CD14-positive monocyte (primary cell): ENCODE measurements around the gene SLC45A3. TPM values are rescaled to one million over a fixed set of nuclear protein-coding genes. Genes with fewer than 3 reads are reported as not detected.

ENCODE experiments used
- DNase-seq, 3 donors: peaks; one replicate each; pipeline ENCODE4 v3.0.0-alpha.2; 2011 to 2022
- H2AFZ ChIP-seq: 2 replicates; pipeline ENCODE4 v1.6.0; 2012; ENCODE audit warnings: mild to moderate bottlenecking, low read depth, low read length, inconsistent platforms; ENCODE audit not compliant: insufficient read depth, poor library complexity, severe bottlenecking
- H3K27ac ChIP-seq, 2 donors: 1 replicate in 1 of 2; 2 replicates in 1 of 2; pipeline ENCODE4 v1.5.1; 2012 to 2013; ENCODE audit warnings: low read length in 2 of 2, control low read depth in 1 of 2, inconsistent platforms in 1 of 2, low read depth in 1 of 2, mild to moderate bottlenecking in 1 of 2
- H3K27me3 ChIP-seq, 2 donors: one replicate each; pipeline versions ENCODE4 v1.6.0 to v1.6.1; 2011 to 2013; ENCODE audit warnings: low read length in 2 of 2; ENCODE audit not compliant: control insufficient read depth in 2 of 2, insufficient read depth in 2 of 2
- H3K36me3 ChIP-seq, 2 donors: replicated peaks in 1 of 2; 1 replicate in 1 of 2; 2 replicates in 1 of 2; pipeline versions ENCODE4 v1.5.1 to v1.6.1; 2012 to 2013; ENCODE audit warnings: low read length in 2 of 2, control low read depth in 1 of 2, inconsistent platforms in 1 of 2, mild to moderate bottlenecking in 1 of 2; ENCODE audit not compliant: insufficient read depth in 2 of 2, control insufficient read depth in 1 of 2
- H3K4me1 ChIP-seq, 2 donors: 1 replicate in 1 of 2; 2 replicates in 1 of 2; pipeline versions ENCODE4 v1.5.1 to v1.6.1; 2012 to 2013; ENCODE audit warnings: low read length in 2 of 2, control low read depth in 1 of 2, inconsistent platforms in 1 of 2, mild to moderate bottlenecking in 1 of 2, moderate library complexity in 1 of 2; ENCODE audit not compliant: insufficient read depth in 2 of 2, control insufficient read depth in 1 of 2
- H3K4me2 ChIP-seq: replicated peaks from 2 replicates; pipeline ENCODE3; 2012; ENCODE audit warnings: low read length, moderate library complexity, mild to moderate bottlenecking; ENCODE audit not compliant: poor library complexity, severe bottlenecking; ENCODE audit errors: extremely low read depth
- H3K4me3 ChIP-seq, 3 experiments: fragments of 200-600 bp in 1 of 3; sonication (generic) in 1 of 3; replicated peaks in 1 of 3; 1 replicate in 2 of 3; 2 replicates in 1 of 3; pipeline ENCODE4 v1.5.1; 2011 to 2013; ENCODE audit warnings: low read length in 3 of 3, mild to moderate bottlenecking in 3 of 3, control low read depth in 2 of 3, low read depth in 2 of 3, inconsistent platforms in 1 of 3, moderate library complexity in 1 of 3
- H3K79me2 ChIP-seq: 2 replicates; pipeline ENCODE4 v1.6.0; 2012; ENCODE audit warnings: mild to moderate bottlenecking, control low read depth, inconsistent platforms, low read length, moderate library complexity; ENCODE audit not compliant: insufficient read depth
- H3K9ac ChIP-seq: 2 replicates; pipeline ENCODE4 v1.6.0; 2017; ENCODE audit warnings: low read length, mild to moderate bottlenecking; ENCODE audit not compliant: insufficient read depth, poor library complexity, severe bottlenecking
- H3K9me3 ChIP-seq, 2 donors: replicated peaks in 1 of 2; 1 replicate in 1 of 2; 2 replicates in 1 of 2; pipeline versions ENCODE4 v1.5.1 to v1.6.1; 2012 to 2013; ENCODE audit warnings: low read length in 2 of 2, control low read depth in 1 of 2; ENCODE audit not compliant: control insufficient read depth in 1 of 2, insufficient read depth in 1 of 2
- H4K20me1 ChIP-seq: 2 replicates; pipeline ENCODE4 v1.6.0; 2012; ENCODE audit warnings: mild to moderate bottlenecking, low read length, control low read depth, moderate library complexity; ENCODE audit not compliant: insufficient read depth
- H3K27ac Mint-ChIP-seq, 7 donors: one replicate each; pipeline ENCODE4 v1.8.0; 2020; ENCODE audit warnings: mild to moderate bottlenecking in 7 of 7, mixed read lengths in 7 of 7, moderate library complexity in 6 of 7, inconsistent platforms in 2 of 7
- H3K27me3 Mint-ChIP-seq, 3 donors: one replicate each; pipeline ENCODE4 v1.8.0; 2021 to 2022; ENCODE audit warnings: low read depth in 3 of 3, mild to moderate bottlenecking in 3 of 3, mixed read lengths in 3 of 3, moderate library complexity in 3 of 3, inconsistent platforms in 1 of 3
- H3K36me3 Mint-ChIP-seq, 2 donors: one replicate each; pipeline ENCODE4 v1.8.0; 2020; ENCODE audit warnings: mixed read lengths in 2 of 2, inconsistent platforms in 1 of 2, mild to moderate bottlenecking in 1 of 2
- H3K4me1 Mint-ChIP-seq: one replicate; pipeline ENCODE4 v1.8.0; 2020; ENCODE audit warnings: mild to moderate bottlenecking, mixed read lengths
- H3K4me3 Mint-ChIP-seq, 2 donors: one replicate each; pipeline ENCODE4 v1.8.0; 2020; ENCODE audit warnings: mild to moderate bottlenecking in 2 of 2, mixed read lengths in 2 of 2, moderate library complexity in 1 of 2
- H3K9me3 Mint-ChIP-seq, 7 donors: one replicate each; pipeline ENCODE4 v1.8.0; 2020 to 2022; ENCODE audit warnings: mixed read lengths in 7 of 7, mild to moderate bottlenecking in 6 of 7, moderate library complexity in 6 of 7, inconsistent platforms in 2 of 7
- CTCF ChIP-seq: fragments of 200-600 bp; IDR thresholded peaks from one replicate; pipeline ENCODE4 v1.8.0; 2022; ENCODE audit warnings: antibody characterized with exemption, mild to moderate bottlenecking
- WGBS: methylation state at CpG from one replicate; pipeline ENCODE4 v1.1.5; 2013; ENCODE audit warnings: missing lambda C conversion rate; ENCODE audit not compliant: insufficient coverage; 5-methylcytosine and 5-hydroxymethylcytosine counted together
- intact Hi-C, 2 donors: fragments of 100-400 bp; cut with micrococcal nuclease; formaldehyde crosslinking; loops; one replicate each; pipeline versions ENCODE4 v1.15.0 to v1.15.1; 2023
- polyA plus RNA-seq, 3 donors: library from polyadenylated mRNA; depleted of rRNA in 1 of 3; unstranded in 2 of 3; stranded (reverse) in 1 of 3; fragments of 300-500 nt in 2 of 3; fragments of >200 nt in 1 of 3; fragmentation: Illumina TruSeq in 2 of 3; gene quantifications; 1 replicate in 2 of 3; 2 replicates in 1 of 3; pipeline ENCODE4 v1.2.3, GENCODE V29; 2012 to 2021

Gene SLC45A3
- polyA plus RNA-seq, 3 donors: 0.11 to 0.61 TPM; not detected in 1

- Mint-ChIP-seq H3K36me3 (peaks cover 0 to 7% of the 10 kb centered on the region in 2 donors), H3K4me1 (peaks cover 24% of the 10 kb centered on the region), H3K27ac (peak overlapping the region in 1 of 7 donors; percentile 44), H3K27me3 (peaks cover 24 to 34% (median 29%) of the 10 kb centered on the region in 3 donors), H3K9me3 (peaks cover 0 to 11% (median 1%) of the 10 kb centered on the region in 7 donors), H3K4me3 (peak overlapping the region; percentile 61 to 73)
- Histone ChIP-seq H3K27me3 (peaks cover 7 to 26% of the 10 kb centered on the region in 2 donors), H3K4me2 (no peak overlapping the region), H3K9me3 (peaks cover 0 to 6% of the 10 kb centered on the region in 2 donors), H3K79me2 (no peaks in the 10 kb centered on the region), H2AFZ (no peak overlapping the region), H3K4me3 (no peak overlapping the region), H3K9ac (no peak overlapping the region), H4K20me1 (no peaks in the 10 kb centered on the region), H3K4me1 (peaks cover 19 to 30% of the 10 kb centered on the region in 2 donors), H3K36me3 (no peaks in the 10 kb centered on the region), H3K27ac (no peak overlapping the region)
- no peak for DNase-seq
- no peak for TF ChIP-seq CTCF
- intact Hi-C loops: no loop called here
- 80% methylated on average over 1 of the region's 3 CpGs for WGBS
These were observed 1.1 kb upstream of the SLC45A3 start for GRCh38 chr1:205681364-205681763.

GRCh38 chr1:205678286-205679111 is 1.8 kb downstream of the SLC45A3 start:
- peaks cover 0 to 11% (median 1%) of the 10 kb centered on the region in 7 donors for H3K9me3 Mint-ChIP-seq
- intact Hi-C loops: no loop called here
- H3K27ac Mint-ChIP-seq: peak overlapping the region in 1 of 7 donors; percentile 62
- H4K20me1 ChIP-seq: no peaks in the 10 kb centered on the region
- H3K4me1 Mint-ChIP-seq: peaks cover 27% of the 10 kb centered on the region
- H3K9ac ChIP-seq: no peak overlapping the region
- no peak overlapping the region for H3K4me2 ChIP-seq
- H2AFZ ChIP-seq: no peak overlapping the region
- no peak for DNase-seq
- 46% methylated on average over 4 of the region's 10 CpGs for WGBS
- TF ChIP-seq CTCF: no peak
- H3K4me1 ChIP-seq: peaks cover 19 to 30% of the 10 kb centered on the region in 2 donors
- peaks cover 28 to 36% (median 33%) of the 10 kb centered on the region in 3 donors for H3K27me3 Mint-ChIP-seq
- H3K4me3 Mint-ChIP-seq: peak overlapping the region in 1 of 2 donors; percentile 87
- no peaks in the 10 kb centered on the region for H3K36me3 ChIP-seq
- H3K36me3 Mint-ChIP-seq: peaks cover 0 to 7% of the 10 kb centered on the region in 2 donors
- H3K27ac ChIP-seq: no peak overlapping the region
- no peak overlapping the region for H3K4me3 ChIP-seq
- H3K9me3 ChIP-seq: peaks cover 0 to 6% of the 10 kb centered on the region in 2 donors
- H3K79me2 ChIP-seq: no peaks in the 10 kb centered on the region
- peaks cover 7 to 26% of the 10 kb centered on the region in 2 donors for H3K27me3 ChIP-seq
